SK-N-DZ (cell line): ENCODE measurements around the gene CYTL1.
"Not testable (repeated sequence)": the region's sequence is repeated elsewhere in the genome, so short reads cannot be mapped to it uniquely, and the experiment has no call there.

Experiments
- DNase-seq: peaks from one replicate; pipeline ENCODE4 v3.0.0-alpha.2; 2015; ENCODE audit warnings: low spot score

CYTL1 gene

DNA sequence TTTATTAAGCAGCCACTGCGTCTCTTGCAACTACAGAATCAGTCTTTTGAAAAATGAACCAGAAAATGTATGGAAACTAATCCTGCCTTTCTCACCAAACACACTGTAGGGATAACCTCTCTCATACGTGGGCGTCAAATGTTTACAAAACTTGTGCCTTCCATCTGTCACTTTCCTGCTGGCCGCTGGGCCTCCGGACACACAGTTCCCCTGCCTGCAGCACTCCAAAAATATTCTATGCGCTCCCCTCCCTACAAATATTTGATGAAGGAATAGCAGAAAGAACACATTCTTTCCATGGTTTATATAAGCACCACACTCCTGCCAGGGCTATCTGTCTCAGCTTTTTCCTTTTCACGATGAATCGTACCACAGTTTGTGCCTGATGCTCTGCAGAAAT lies 14.9 kb upstream of the CYTL1 start:
- DNase-seq: no peak

DNA sequence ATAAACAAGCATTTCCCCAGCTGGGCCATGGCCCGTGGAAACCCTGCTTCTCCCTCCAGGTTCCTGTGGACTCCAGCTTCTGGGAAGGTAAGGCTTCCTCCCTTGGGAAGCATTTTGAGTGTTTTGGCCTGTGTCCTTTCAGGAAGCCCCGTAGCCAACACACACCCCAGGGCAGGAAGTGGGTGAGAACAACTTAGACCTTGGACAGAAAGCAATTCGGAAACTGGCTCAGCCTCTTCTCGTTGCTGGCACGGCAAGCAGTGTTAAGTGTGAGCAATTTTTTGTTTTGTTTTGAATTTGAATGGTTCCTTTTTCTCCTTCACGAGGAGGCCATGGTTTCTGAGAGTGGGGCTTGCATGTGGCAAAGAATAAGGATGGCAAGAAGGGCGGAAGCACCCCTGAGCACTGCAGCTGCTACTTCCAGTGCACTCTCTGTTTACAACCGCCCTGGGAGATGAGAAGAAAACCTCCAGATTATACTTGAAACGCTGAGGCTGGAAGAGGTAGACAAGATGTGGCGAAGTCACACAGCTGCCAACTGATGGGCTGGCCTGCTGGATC lies 14.1 kb upstream of the CYTL1 start:
- no peak for DNase-seq

DNA sequence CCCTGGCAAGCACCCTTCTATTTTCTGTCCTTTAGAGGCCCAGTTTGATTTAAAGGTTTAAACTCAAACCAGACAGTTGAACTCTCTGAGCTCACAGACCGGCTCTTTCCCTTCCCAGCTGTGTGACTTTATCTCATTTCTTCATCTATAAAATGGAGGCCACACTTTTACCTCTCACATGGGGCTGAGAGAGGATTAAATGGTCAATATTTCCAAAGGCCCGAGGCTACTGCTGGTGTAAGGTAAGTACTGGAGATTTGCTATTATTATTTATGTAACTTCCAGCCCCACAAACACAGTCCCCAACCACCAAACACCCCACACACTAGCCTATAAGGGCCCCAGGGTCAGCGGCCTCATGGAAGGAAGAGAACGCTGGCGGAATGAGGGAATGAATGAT lies 13.6 kb upstream of the CYTL1 start:
- peak; percentile 17 for DNase-seq

DNA sequence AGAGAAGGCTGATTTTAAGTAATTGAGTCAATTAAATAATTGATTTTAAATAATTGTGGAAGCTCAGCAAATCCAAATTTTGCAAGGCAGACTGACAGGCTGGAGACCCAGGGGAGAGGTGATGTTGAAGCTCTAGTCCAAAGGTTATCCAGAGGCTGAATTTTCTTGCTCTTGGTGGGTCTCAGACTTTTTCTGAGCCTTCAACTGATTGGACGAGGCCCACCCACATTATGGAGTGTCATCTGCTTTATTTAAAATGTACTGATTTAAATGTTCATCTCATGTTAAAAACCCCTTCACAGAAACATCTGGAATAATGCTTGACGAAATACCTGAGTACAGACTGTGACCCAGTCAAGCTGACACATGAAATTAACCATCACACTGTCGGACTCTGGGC lies 11.7 kb upstream of the CYTL1 start:
- no peak for DNase-seq

DNA sequence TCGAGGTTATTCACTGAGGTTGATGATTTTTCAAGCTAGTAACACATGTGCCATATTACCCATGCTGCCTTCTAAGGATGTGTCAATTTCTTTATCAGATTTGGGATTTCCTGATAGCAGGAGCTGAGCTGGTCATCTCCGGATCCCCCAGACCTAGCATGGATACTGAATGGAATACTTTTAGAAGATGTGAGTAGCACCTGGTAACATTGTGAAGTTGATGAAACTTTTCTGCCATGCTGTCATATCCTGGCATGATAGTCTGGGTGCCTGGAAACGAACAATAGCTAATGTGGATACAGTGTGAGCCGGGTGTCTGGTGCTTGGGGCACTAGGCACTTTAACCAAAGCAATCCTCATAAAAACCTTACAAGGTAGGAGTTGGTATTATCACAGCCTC lies 11.0 kb upstream of the CYTL1 start:
- DNase-seq: no peak

DNA sequence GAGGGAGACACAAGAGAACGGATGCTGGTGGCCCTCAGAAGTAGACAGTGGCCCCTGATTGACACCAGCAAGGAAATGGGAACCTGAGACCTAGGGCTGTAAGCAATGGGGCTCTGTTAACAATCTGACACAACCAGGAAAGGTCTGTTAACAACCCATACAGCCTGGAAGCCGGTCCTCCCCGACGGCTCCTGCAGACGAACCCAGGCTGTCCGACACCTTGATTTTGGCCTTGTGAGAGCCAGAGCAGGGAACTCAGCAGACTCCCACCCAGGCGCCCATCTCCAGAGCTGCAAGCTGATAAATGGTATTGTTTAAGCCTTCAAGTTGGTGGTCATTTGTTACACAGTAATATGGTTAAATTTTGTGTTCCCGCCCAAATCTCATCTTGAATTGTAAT lies 10.2 kb upstream of the CYTL1 start:
- no peak for DNase-seq

DNA sequence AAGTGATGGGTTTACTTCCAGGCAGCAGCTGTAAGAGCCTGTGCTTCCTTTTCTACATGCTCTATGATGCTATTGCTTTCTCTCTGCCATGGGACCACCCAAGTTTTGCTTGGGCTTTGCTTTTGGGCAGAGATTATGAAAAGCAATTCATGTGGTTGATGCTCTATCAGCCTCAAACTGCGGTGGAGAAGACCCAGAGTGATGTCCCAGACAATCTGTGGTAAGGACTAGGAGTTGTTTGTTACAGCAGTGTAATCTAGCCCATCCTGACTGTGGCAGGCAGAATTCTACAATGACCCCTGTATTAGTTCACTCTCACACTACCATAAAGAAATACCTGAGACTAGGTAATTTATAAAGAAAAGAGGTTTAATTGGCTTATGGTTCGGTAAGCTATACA lies 9.2 kb upstream of the CYTL1 start:
- DNase-seq: no peak

DNA sequence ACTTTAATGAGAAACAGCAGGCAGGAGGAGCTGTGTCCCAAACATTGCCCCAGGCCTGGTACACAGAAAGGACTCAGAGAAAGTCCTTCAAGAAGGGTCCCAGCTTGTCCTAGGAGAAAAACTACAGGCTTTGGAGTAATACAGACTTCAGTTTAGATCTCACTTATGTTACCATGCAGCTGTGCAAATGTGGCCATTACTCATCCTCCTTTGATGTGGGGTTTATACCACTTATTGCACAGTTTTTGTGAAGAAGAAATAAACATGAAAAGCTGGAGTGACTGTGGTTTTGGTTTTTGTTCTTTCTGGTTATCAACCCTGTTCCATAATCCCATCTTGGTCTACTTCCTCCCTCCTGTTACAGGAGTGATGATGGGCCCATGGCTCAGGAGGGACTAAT lies 8.1 kb upstream of the CYTL1 start:
- DNase-seq: no peak

DNA sequence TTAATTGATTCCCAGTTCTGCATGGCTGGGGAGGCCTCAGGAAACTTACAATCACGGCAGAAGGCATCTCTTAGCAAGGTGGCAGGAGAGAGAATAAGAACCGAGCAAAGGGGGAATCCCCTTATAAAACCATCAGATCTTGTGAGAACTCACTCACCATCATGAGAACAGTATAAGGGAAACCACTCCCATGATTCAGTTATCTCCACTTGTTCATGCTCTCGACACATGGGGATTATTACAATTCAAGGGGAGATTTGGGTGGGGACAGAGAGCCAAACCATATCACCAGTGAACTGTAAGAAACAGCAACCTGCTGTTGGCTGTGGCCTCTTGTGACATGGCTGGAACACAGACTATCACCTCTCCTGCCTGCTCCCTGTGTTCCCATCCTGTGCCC lies 7.1 kb upstream of the CYTL1 start:
- DNase-seq: no peak

DNA sequence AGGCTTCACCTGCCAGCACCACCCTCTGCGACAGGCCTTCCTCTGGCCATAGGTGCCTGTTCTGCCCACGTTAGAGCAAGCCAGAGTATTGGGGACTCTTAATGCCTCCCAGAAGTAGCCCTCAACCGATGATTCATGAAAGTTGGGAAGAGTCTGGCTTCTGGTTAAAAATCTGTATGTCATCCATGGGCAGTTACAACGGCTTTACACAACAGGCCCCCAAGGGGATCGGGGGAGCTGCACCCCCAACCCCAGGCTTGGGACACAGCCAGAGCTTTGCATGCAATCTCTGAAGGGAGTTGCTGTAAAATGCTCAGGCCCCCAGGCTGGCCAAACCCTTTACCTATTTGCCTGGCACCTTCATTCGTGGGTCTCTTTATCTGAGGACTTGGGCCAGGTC lies 5.4 kb upstream of the CYTL1 start:
- DNase-seq: no peak

DNA sequence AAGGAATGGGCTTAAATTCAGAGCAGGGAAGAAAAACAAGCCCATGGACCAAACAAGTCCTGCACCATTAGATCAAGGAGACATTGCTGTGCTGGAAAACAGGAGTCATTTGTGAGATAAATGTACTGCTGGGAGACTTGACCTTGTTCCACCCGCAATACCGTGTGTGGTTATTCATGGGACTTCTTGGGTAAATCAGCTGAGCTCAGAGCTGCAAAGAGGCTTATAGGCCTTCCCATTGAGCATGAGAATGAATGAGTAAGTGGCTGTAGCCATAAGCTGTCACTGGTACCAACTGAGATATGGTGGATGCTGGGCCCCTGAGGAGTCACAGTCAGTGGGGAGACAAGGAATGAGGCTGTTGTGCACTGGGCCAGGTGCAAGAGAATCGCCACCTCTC lies 2.3 kb upstream of the CYTL1 start:
- DNase-seq: no peak

DNA sequence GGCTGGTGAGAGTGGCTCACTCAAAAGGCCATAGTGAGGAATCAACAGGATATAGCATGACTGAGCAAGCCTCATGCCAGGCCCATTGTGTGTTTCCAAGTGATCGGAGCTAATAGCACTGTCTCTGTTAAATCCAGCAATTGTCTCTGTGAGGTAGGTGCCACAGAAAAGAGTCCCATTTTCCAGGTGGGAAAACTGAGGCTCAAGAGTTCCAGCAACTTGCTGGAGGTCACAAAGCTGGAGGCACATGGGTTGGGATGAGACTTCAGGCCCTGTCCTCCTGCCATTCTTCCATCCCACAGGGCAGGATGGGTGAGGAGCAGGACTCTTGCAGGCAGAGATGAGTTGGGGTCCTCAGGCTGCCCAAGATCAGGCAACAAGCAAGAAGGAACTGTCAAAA lies 1.1 kb upstream of the CYTL1 start:
- no peak for DNase-seq

DNA sequence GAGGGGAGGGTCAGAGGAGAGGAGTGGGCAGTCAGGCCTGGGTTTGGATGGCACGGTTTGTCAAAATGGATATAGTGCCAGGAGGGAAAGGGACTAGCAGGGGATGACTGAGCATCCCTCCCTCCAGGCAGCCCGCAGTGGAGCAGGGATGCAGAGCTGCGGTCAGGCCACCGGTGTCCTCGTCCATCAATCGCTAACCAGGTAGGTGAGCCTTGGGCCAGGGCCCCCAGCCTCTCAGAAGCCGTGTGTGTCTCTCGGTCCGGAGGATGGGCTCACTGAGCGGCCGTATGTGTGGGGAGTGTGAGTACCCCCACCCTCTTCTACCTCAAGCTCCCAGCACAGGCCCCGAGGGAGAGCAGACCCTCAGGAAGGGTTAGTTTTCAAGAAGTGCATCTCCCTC lies 538 bp upstream of the CYTL1 start:
- no peak for DNase-seq

DNA sequence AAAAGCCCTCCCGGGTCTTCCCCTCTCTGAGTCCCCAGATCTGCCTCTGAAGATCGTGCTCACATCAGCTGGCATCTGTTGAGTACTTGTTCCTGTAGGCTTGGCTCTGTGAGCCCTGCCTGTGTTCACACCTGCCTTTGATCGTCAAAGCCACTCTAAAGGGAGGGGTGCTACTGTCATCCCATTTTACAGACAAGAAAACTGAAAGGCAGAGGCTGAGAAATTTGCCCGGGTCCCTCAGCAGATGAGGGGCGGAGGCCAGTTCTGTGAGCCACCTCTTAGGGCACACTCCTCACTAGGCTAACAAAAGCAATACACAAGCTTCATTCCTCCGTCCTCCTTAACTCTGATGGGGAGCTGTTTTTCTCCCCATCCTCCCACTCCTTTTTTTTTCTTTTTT lies 655 bp downstream of the CYTL1 start:
- no peak for DNase-seq

DNA sequence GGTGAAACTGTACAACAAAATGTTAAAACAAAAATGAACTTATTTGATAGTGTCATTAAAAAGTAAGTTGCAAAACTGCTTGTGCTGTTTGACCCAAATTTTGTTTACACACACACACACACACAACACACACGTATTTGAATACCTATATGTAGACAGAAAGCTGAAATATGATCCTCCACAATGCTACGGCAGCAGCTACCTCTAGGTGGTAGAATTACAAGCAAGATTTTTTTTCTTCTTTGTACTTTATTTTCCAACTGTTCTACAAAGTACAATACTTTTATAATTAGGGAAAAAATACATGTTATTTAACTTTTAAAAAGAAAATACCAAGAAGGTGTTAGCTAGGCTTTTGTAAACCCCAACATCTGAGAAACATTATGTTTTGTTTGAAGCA lies 1.2 kb downstream of the CYTL1 start:
- DNase-seq: no peak

DNA sequence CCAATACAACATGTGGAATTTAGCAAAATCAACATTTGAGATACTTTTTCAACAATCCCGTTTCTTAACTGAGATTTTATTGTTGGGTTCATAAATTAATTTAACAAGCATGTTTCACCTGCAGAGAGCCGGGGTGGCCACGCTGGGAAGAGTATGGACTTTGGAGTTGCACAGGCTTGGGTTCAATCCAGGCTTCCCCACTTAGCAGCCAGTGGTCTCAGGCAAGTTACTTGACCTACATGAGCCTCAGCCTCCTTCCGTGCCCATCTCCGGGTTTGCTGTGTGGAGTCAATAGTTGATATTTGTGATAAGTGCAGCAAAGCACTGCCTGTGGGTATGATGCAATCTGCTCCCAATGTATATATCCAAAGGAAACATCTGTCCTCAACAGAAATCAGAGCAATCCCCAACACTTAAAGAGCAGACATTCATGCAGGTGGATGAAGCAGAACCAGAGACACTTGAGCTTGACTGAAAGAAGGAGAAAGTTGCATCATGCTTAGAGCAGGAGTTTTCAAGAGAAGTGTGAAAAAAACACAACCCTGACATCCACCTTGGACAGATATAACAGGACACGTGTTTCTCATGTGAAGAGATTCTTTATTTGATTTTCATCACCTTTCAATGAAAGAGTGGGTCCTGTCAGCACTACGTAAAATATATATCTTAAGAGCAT lies 5.1 kb downstream of the CYTL1 start:
- DNase-seq: no peak

DNA sequence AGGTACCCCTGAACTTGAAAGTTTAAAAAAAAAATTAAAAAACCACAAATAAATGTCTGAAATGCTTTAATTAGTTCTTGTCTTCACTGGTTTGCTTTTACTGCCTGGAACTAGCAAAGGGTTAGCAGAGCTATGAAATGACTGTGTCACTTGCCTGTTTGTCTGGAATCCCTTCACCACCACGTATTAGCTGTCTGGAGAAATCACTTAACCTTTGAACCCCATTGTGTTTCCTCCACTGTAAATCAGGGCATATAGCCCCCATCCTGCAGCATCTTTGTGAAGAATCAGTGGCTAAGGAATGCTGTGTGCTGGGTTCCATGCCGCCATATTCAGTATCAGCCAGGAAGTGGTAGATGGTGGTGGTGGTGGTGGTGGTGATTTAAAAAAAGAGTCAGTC lies 6.3 kb downstream of the CYTL1 start:
- DNase-seq: no peak

DNA sequence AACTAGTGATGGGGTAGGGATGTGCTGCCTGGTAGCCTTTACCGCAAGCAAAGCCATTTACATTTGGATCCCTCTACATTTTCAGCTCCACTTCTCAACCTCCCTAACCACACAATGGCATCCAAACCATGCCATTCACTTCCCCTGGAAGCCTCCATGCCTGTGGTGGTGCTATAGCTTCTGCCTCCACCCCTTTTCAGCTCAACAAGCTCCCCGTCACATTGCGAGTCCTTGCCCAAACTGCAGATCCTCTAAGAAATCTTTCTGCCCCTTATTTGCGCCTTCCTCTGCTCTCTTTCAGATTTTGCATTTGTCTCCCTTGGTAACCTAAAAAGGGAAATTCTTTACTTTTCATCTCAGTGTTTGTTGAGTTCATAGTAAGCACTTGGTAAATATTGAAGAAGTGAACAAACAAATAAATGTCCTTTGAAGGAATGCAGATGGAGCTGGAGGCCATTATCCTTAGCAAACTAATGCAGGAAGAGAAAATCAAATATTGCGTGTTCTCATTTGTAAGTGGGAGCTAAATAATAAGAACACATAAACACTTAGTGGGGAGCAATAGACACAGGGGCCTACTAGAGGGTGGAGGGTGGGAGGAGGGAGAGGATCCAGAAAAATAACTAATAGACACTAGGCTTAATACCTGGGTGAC lies 6.9 kb downstream of the CYTL1 start:
- DNase-seq: no peak

DNA sequence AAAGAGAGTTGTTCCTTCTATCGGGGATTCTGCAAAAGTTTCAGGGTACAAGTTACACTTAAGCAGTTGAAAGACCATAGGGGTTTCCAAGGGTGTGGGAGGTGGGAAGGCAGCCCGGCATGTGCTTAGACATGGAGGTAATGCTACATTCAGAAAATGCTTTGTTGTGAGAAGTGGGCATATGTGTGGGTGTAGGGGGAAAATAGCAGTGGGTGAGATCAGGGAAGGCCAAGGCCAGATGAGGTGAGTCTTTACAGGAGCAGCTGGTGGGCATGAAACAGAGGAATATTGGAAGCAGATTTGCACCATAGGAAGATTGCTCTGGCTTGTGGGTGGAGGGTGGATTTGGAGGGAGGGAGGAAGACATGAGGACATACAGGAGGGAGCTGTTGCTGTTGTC lies 8.3 kb downstream of the CYTL1 start:
- no peak for DNase-seq

DNA sequence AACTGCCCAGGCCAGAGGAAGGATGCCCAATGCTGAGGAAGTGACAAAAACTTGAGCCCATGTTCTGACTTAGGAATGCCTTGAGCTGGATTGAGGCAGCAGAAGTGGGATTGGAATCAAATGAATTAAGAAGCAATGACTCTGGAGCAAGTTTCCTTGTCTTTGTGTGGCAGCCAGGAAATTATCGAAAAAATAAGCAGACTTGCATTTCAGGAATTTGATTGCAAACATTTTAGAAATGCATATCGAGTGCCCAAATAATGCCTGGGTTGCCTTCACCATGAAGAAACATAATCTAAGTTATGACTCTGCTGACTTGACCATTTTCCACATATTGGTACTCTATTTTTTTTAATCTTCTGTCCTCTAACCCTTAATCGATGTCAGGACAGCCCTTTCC lies 9.5 kb downstream of the CYTL1 start:
- no peak for DNase-seq

DNA sequence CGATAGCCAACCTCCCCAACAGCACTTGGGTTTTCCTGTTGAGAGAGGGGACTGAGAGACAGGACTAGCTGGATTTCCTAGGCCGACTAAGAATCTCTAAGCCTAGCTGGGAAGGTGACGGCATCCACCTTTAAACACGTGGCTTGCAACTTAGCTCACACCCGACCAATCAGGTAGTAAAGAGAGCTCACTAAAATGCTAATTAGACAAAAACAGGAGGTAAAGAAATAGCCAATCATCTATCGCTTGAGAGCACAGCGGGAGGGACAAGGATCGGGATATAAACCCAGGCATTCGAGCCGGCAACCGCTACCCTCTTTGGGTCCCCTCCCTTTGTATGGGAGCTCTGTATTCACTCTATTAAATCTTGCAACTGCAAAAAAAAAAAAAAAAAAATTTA lies 12.3 kb downstream of the CYTL1 start:
- DNase-seq: not testable (repeated sequence)

DNA sequence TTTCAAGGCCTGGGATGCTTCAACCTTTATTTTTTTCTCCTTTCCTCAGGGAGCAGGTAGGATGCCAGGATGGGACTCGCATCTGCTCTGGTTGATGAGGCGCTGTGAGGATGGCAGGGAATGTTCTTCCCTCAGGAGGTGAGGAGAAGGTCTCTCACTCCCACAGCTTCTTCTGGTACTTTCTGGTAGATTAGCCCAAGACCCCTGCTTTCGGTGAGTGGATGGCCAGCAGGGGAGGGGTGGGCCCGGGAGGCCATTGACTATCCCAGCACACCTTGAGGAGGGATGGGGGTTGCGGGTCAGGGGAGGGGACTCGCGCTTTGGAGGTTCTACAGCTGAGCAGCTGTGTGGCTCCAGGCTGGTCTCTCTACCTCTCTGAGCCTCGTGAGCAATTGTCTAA lies 14.8 kb downstream of the CYTL1 start:
- DNase-seq: no peak

DNA sequence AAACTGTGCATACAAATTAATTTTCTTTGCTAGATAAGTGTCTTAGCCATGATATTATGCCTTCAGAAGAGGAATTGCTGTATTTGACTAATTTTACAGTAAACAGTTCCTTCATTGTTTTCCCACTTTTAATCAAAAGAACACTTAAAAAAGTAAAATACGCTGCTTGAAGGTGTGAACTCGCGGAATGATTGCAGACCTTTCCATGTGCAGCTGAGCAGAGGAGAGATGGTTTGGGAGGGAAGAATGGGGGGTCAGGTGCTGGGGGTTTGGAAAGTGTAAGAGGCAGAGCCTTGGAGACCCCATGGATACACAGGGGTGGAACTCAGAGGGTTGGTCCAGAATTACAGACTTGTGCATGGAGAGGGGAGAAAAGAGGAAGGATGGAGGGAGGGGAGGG lies 15.3 kb downstream of the CYTL1 start:
- DNase-seq: no peak
